ENCODE measurements around the gene RPUSD1.
"Not testable (repeated sequence)": the region's sequence is repeated elsewhere in the genome, so short reads cannot be mapped to it uniquely, and the experiment has no call there.

The RPUSD1 gene

GRCh38 chr16:763369-764183 is 24.6 kb downstream of the RPUSD1 start:
- Mint-ChIP-seq H3K27ac (no peak overlapping the region), H3K9me3 (no peaks in the 10 kb centered on the region), H3K36me3 (ENCODE audit: low read depth) (no peaks in the 10 kb centered on the region), H3K27me3 (no peaks in the 10 kb centered on the region), H3K4me1 (no peaks in the 10 kb centered on the region), H3K4me3 (no peak overlapping the region)
- DNase-seq (no peak), ATAC-seq (no peak)

GRCh38 chr16:762595-763268 is 25.4 kb downstream of the RPUSD1 start:
- no peaks in the 10 kb centered on the region for H3K27me3 Mint-ChIP-seq
- H3K4me1 Mint-ChIP-seq: no peaks in the 10 kb centered on the region
- no peaks in the 10 kb centered on the region for H3K9me3 Mint-ChIP-seq
- H3K4me3 Mint-ChIP-seq: no peak overlapping the region
- DNase-seq (no peak), ATAC-seq (no peak)
- H3K36me3 Mint-ChIP-seq (ENCODE audit: low read depth): no peaks in the 10 kb centered on the region
- no peak overlapping the region for H3K27ac Mint-ChIP-seq

- no peak overlapping the region for H3K27ac Mint-ChIP-seq
- H3K4me1 Mint-ChIP-seq: no peaks in the 10 kb centered on the region
- ATAC-seq: no peak
- no peak for DNase-seq
- H3K27me3 Mint-ChIP-seq: peaks cover 3% of the 10 kb centered on the region
- no peaks in the 10 kb centered on the region for H3K36me3 Mint-ChIP-seq (ENCODE audit: low read depth)
- no peak overlapping the region for H3K4me3 Mint-ChIP-seq
- no peaks in the 10 kb centered on the region for H3K9me3 Mint-ChIP-seq
These were observed 26.3 kb downstream of the RPUSD1 start for GRCh38 chr16:761625-762513.

GRCh38 chr16:760545-761343 is 27.4 kb downstream of the RPUSD1 start, which contains the start of gene MSLN:
Gene MSLN, plus strand, starts transcription at chr16:760734. Its CDS starts 1,947 bp downstream, at chr16:762681.
- H3K36me3 Mint-ChIP-seq (ENCODE audit: low read depth): no peaks in the 10 kb centered on the region
- H3K9me3 Mint-ChIP-seq: no peaks in the 10 kb centered on the region
- DNase-seq (no peak), ATAC-seq (no peak)
- H3K27ac Mint-ChIP-seq: no peak within 1 kb of the TSS
- H3K27me3 Mint-ChIP-seq: peaks cover 3% of the 10 kb centered on the region
- no peak within 1 kb of the TSS for H3K4me3 Mint-ChIP-seq
- no peaks in the 10 kb centered on the region for H3K4me1 Mint-ChIP-seq

- ATAC-seq (no peak), DNase-seq (no peak)
- no peak overlapping the region for H3K27ac Mint-ChIP-seq
- peaks cover 3% of the 10 kb centered on the region for H3K27me3 Mint-ChIP-seq
- no peak overlapping the region for H3K4me3 Mint-ChIP-seq
- H3K4me1 Mint-ChIP-seq: no peaks in the 10 kb centered on the region
- no peaks in the 10 kb centered on the region for H3K9me3 Mint-ChIP-seq
- no peaks in the 10 kb centered on the region for H3K36me3 Mint-ChIP-seq (ENCODE audit: low read depth)
These were observed 28.1 kb downstream of the RPUSD1 start for GRCh38 chr16:760065-760464.

- DNase-seq (no peak), ATAC-seq (no peak)
- Mint-ChIP-seq H3K4me1 (no peaks in the 10 kb centered on the region), H3K27ac (no peak overlapping the region), H3K9me3 (no peaks in the 10 kb centered on the region), H3K4me3 (no peak overlapping the region), H3K27me3 (peaks cover 3% of the 10 kb centered on the region), H3K36me3 (ENCODE audit: low read depth) (no peaks in the 10 kb centered on the region)
These were observed 28.9 kb downstream of the RPUSD1 start for GRCh38 chr16:759110-759910.

GRCh38 chr16:756428-756827 is 31.8 kb downstream of the RPUSD1 start:
- no peaks in the 10 kb centered on the region for H3K9me3 Mint-ChIP-seq
- H3K27me3 Mint-ChIP-seq: peaks cover 3% of the 10 kb centered on the region
- no peaks in the 10 kb centered on the region for H3K36me3 Mint-ChIP-seq (ENCODE audit: low read depth)
- DNase-seq (no peak), ATAC-seq (no peak)
- H3K4me1 Mint-ChIP-seq: no peaks in the 10 kb centered on the region
- no peak overlapping the region for H3K4me3 Mint-ChIP-seq
- H3K27ac Mint-ChIP-seq: no peak overlapping the region

- Mint-ChIP-seq H3K27ac (no peak overlapping the region), H3K9me3 (no peaks in the 10 kb centered on the region), H3K36me3 (ENCODE audit: low read depth) (no peaks in the 10 kb centered on the region), H3K4me3 (no peak overlapping the region), H3K4me1 (no peaks in the 10 kb centered on the region), H3K27me3 (peaks cover 3% of the 10 kb centered on the region)
- no peak for ATAC-seq
- no peak for DNase-seq
These were observed 33.5 kb downstream of the RPUSD1 start for GRCh38 chr16:754656-755055.

GRCh38 chr16:754121-754607 is 34.0 kb downstream of the RPUSD1 start:
- H3K9me3 Mint-ChIP-seq; H3K4me1 Mint-ChIP-seq; DNase-seq; H3K36me3 Mint-ChIP-seq (ENCODE audit: low read depth); ATAC-seq; H3K4me3 Mint-ChIP-seq; H3K27me3 Mint-ChIP-seq; H3K27ac Mint-ChIP-seq: not testable (repeated sequence)

GRCh38 chr16:752007-752312 is 36.2 kb downstream of the RPUSD1 start:
- DNase-seq (no peak), ATAC-seq (no peak)
- Mint-ChIP-seq H3K27me3 (no peaks in the 10 kb centered on the region), H3K9me3 (no peaks in the 10 kb centered on the region), H3K27ac (no peak overlapping the region), H3K4me3 (no peak overlapping the region), H3K4me1 (no peaks in the 10 kb centered on the region), H3K36me3 (ENCODE audit: low read depth) (no peaks in the 10 kb centered on the region)

- no peaks in the 10 kb centered on the region for H3K9me3 Mint-ChIP-seq
- DNase-seq (no peak), ATAC-seq (no peak)
- no peaks in the 10 kb centered on the region for H3K27me3 Mint-ChIP-seq
- no peaks in the 10 kb centered on the region for H3K36me3 Mint-ChIP-seq (ENCODE audit: low read depth)
- no peak overlapping the region for H3K4me3 Mint-ChIP-seq
- H3K27ac Mint-ChIP-seq: no peak overlapping the region
- H3K4me1 Mint-ChIP-seq: no peaks in the 10 kb centered on the region
These were observed 36.8 kb downstream of the RPUSD1 start for GRCh38 chr16:751152-752006.

- no peaks in the 10 kb centered on the region for H3K27me3 Mint-ChIP-seq
- DNase-seq (no peak), ATAC-seq (no peak)
- H3K36me3 Mint-ChIP-seq (ENCODE audit: low read depth): no peaks in the 10 kb centered on the region
- no peaks in the 10 kb centered on the region for H3K9me3 Mint-ChIP-seq
- H3K4me3 Mint-ChIP-seq: no peak overlapping the region
- no peaks in the 10 kb centered on the region for H3K4me1 Mint-ChIP-seq
- no peak overlapping the region for H3K27ac Mint-ChIP-seq
These were observed 37.7 kb downstream of the RPUSD1 start for GRCh38 chr16:750485-750884.

- no peaks in the 10 kb centered on the region for H3K27me3 Mint-ChIP-seq
- ATAC-seq: no peak
- no peaks in the 10 kb centered on the region for H3K36me3 Mint-ChIP-seq (ENCODE audit: low read depth)
- no peaks in the 10 kb centered on the region for H3K4me1 Mint-ChIP-seq
- H3K9me3 Mint-ChIP-seq: no peaks in the 10 kb centered on the region
- no peak overlapping the region for H3K27ac Mint-ChIP-seq
- H3K4me3 Mint-ChIP-seq: no peak overlapping the region
- no peak for DNase-seq
These were observed 39.2 kb downstream of the RPUSD1 start for GRCh38 chr16:749010-749409.
